SH-SY5Y (cell line): ENCODE measurements around the gene MAP3K14.

Experiments used
- GATA2 ChIP-seq: IDR thresholded peaks from 2 replicates; pipeline ENCODE4 v1.6.1; 2011; ENCODE audit warnings: mild to moderate bottlenecking, low read depth, low read length
- GATA3 ChIP-seq: IDR thresholded peaks from 2 replicates; pipeline ENCODE4 v1.6.1; 2011; ENCODE audit warnings: low read depth, mild to moderate bottlenecking, low read length, moderate library complexity

GRCh38 chr17:45308016-45308365 lies 8.8 kb downstream of the MAP3K14 start:
- no peak for TF ChIP-seq GATA2
- no peak for TF ChIP-seq GATA3
